Epithelial cell of proximal tubule (primary cell): ENCODE results near the gene SPINK8. TPM values are rescaled to one million over a fixed set of nuclear protein-coding genes. Genes with fewer than 3 reads are reported as not detected.

Experiments used
- DNase-seq: peaks from one replicate; pipeline ENCODE4 v3.0.0-alpha.2; 2011; ENCODE audit warnings: low read depth
- H3K4me3 ChIP-seq: 2 replicates; pipeline ENCODE4 v1.5.1; 2011; ENCODE audit warnings: low read depth, mild to moderate bottlenecking, low read length
- CTCF ChIP-seq: conservative IDR thresholded peaks from 2 replicates; pipeline ENCODE4 v1.5.1; 2012; ENCODE audit warnings: low read depth, mild to moderate bottlenecking, low read length
- total RNA-seq: library from RNA; depleted of rRNA; stranded (reverse); fragments of >200 nt; gene quantifications from 2 replicates; pipeline ENCODE4 v1.2.3, GENCODE V29; 2015

SPINK8 gene
- total RNA-seq, 1 donor from 2014 or later: not detected

- TF ChIP-seq CTCF: no peak
- no peak overlapping the region for H3K4me3 ChIP-seq
Observed at GRCh38 chr3:48289659-48290058, 43.8 kb downstream of the SPINK8 start.

GRCh38 chr3:48287034-48287433 lies 46.4 kb downstream of the SPINK8 start:
- H3K4me3 ChIP-seq: no peak overlapping the region
- no peak for TF ChIP-seq CTCF
- DNase-seq: no peak

More at GRCh38 chr3:48289659-48290058, 43.8 kb downstream of the SPINK8 start:
- DNase-seq: no peak

GRCh38 chr3:48286308-48286707 lies 47.2 kb downstream of the SPINK8 start:
- no peak for TF ChIP-seq CTCF
- no peak overlapping the region for H3K4me3 ChIP-seq
- DNase-seq: no peak

GRCh38 chr3:48285675-48286074 lies 47.8 kb downstream of the SPINK8 start:
- no peak for TF ChIP-seq CTCF
- no peak overlapping the region for H3K4me3 ChIP-seq
- DNase-seq: no peak

GRCh38 chr3:48285132-48285531 lies 48.3 kb downstream of the SPINK8 start:
- no peak overlapping the region for H3K4me3 ChIP-seq
- no peak for TF ChIP-seq CTCF
- DNase-seq: no peak

GRCh38 chr3:48280881-48281280 lies 52.6 kb downstream of the SPINK8 start:
- no peak for TF ChIP-seq CTCF
- no peak for DNase-seq
- no peak overlapping the region for H3K4me3 ChIP-seq

GRCh38 chr3:48278884-48279559 lies 54.4 kb downstream of the SPINK8 start:
- no peak overlapping the region for H3K4me3 ChIP-seq
- TF ChIP-seq CTCF: no peak
- DNase-seq: no peak
